Calu3 (cell line): Measurements from ENCODE around the gene FBXW11. TPM values are rescaled to one million over a fixed set of nuclear protein-coding genes. Genes with fewer than 3 reads are reported as not detected.

ENCODE experiments used
- BruUV-seq: library from RNA; stranded (reverse); fragments of 400-500 nt; replicated peaks from 2 replicates; lab custom pipeline; 2021; lab: Mats Ljungman, UMichigan
- CTCF ChIA-PET: fragments of 300-600 bp; sonication (Branson Sonifier 250); formaldehyde crosslinking; loops from one replicate; lab custom pipeline; 2022; ENCODE audit warnings: antibody characterized with exemption; lab: Charles Lee
- DNase-seq: peaks from one replicate; pipeline ENCODE4 v3.0.0; 2022
- H3K27ac Mint-ChIP-seq: one replicate; pipeline ENCODE4 v1.8.0; 2022; ENCODE audit warnings: mixed read lengths; ENCODE audit not compliant: unreplicated experiment
- H3K27me3 Mint-ChIP-seq: one replicate; pipeline ENCODE4 v1.8.0; 2022; ENCODE audit warnings: mixed read lengths; ENCODE audit not compliant: unreplicated experiment
- H3K36me3 Mint-ChIP-seq: one replicate; pipeline ENCODE4 v1.8.0; 2022; ENCODE audit warnings: mild to moderate bottlenecking, moderate library complexity, mixed read lengths; ENCODE audit not compliant: insufficient read depth, unreplicated experiment
- H3K4me1 Mint-ChIP-seq: one replicate; pipeline ENCODE4 v1.8.0; 2022; ENCODE audit warnings: mild to moderate bottlenecking, low read depth, mixed read lengths; ENCODE audit not compliant: unreplicated experiment
- H3K4me3 Mint-ChIP-seq: one replicate; pipeline ENCODE4 v1.8.0; 2022; ENCODE audit warnings: mild to moderate bottlenecking, low read depth, moderate library complexity, mixed read lengths; ENCODE audit not compliant: unreplicated experiment
- H3K9me3 Mint-ChIP-seq: one replicate; pipeline ENCODE4 v1.8.0; 2022; ENCODE audit warnings: low read depth, mixed read lengths; ENCODE audit not compliant: unreplicated experiment
- intact Hi-C: fragments of 100-400 bp; cut with micrococcal nuclease; formaldehyde crosslinking; loops from one replicate; pipeline ENCODE4 v1.10.0; 2022; ENCODE audit not compliant: unreplicated experiment
- total RNA-seq: library from RNA; stranded (reverse); gene quantifications from 2 replicates; pipeline ENCODE4 v1.2.3, GENCODE V29; 2022
- TF ChIP-seq, protein P1 (sequence below): fragments of 200-600 bp; IDR thresholded peaks from one replicate; pipeline ENCODE4 v1.8.0; 2022; ENCODE audit warnings: antibody characterized with exemption; ENCODE audit not compliant: unreplicated experiment

Gene FBXW11
- total RNA-seq, 1 experiment from 2014 or later, result 63.3 TPM

DNA sequence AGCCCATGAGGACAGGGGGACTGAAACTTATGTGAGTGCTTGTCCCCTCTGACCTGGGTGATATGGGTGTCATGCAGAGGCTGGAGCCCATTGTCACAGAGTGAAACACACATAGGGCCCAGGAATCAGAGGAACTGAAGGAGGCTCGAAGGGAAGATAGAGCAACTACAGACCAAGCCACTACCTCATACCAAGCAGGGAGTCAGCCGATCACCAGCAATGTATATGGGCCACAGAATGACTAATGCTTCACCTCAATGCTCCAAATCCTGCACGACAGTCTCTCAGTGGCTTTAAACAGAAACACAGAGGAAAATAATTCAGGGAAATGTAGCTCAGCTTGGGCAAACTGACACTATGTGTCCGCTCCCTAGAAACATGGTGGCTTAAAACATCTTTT lies 8.9 kb upstream of the FBXW11 start:
- Mint-ChIP-seq H3K27me3 (no peaks in the 10 kb centered on the region), H3K27ac (no peak overlapping the region), H3K9me3 (no peaks in the 10 kb centered on the region), H3K4me1 (no peaks in the 10 kb centered on the region), H3K4me3 (no peak overlapping the region), H3K36me3 (no peaks in the 10 kb centered on the region)
- TF ChIP-seq, protein P1, sequence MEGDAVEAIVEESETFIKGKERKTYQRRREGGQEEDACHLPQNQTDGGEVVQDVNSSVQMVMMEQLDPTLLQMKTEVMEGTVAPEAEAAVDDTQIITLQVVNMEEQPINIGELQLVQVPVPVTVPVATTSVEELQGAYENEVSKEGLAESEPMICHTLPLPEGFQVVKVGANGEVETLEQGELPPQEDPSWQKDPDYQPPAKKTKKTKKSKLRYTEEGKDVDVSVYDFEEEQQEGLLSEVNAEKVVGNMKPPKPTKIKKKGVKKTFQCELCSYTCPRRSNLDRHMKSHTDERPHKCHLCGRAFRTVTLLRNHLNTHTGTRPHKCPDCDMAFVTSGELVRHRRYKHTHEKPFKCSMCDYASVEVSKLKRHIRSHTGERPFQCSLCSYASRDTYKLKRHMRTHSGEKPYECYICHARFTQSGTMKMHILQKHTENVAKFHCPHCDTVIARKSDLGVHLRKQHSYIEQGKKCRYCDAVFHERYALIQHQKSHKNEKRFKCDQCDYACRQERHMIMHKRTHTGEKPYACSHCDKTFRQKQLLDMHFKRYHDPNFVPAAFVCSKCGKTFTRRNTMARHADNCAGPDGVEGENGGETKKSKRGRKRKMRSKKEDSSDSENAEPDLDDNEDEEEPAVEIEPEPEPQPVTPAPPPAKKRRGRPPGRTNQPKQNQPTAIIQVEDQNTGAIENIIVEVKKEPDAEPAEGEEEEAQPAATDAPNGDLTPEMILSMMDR, result no peak
- BruUV-seq, result no TSS peak
- CTCF ChIA-PET, result no interaction called here
- DNase-seq, result no peak
- intact Hi-C loops, result no loop called here

DNA sequence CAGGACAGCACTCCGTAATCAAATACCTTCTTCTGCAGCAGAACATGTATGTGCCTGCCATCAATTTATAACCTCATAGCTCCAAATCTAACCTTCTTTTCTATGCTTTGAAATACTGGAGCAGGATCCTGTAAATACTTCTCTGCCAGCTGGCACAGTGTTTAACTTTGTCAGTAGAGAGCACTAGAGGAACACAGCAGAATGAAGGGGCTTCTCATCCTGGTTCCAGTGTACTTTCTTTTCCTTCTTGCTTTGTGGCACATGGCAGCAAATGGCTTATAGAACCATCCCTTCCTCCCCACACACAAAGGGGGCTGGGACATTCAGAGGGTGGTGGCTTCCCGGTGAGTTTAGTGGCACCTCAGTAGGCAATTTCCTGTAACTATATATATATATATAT lies 3.8 kb upstream of the FBXW11 start:
- no peak overlapping the region for H3K4me3 Mint-ChIP-seq
- TF ChIP-seq, protein P1, result no peak
- no TSS peak for BruUV-seq
- intact Hi-C loops, result no loop called here
- no peaks in the 10 kb centered on the region for H3K9me3 Mint-ChIP-seq
- H3K27ac Mint-ChIP-seq, result no peak overlapping the region
- no peaks in the 10 kb centered on the region for H3K27me3 Mint-ChIP-seq
- CTCF ChIA-PET, result interaction anchor here (0.7 kb wide), 1 partner anchor 182 kb away, joined by 4 read pairs; no protein-coding TSS in a partner anchor
- peaks cover 23% of the 10 kb centered on the region for H3K36me3 Mint-ChIP-seq
- H3K4me1 Mint-ChIP-seq, result peaks cover 32% of the 10 kb centered on the region
- DNase-seq, result no peak

DNA sequence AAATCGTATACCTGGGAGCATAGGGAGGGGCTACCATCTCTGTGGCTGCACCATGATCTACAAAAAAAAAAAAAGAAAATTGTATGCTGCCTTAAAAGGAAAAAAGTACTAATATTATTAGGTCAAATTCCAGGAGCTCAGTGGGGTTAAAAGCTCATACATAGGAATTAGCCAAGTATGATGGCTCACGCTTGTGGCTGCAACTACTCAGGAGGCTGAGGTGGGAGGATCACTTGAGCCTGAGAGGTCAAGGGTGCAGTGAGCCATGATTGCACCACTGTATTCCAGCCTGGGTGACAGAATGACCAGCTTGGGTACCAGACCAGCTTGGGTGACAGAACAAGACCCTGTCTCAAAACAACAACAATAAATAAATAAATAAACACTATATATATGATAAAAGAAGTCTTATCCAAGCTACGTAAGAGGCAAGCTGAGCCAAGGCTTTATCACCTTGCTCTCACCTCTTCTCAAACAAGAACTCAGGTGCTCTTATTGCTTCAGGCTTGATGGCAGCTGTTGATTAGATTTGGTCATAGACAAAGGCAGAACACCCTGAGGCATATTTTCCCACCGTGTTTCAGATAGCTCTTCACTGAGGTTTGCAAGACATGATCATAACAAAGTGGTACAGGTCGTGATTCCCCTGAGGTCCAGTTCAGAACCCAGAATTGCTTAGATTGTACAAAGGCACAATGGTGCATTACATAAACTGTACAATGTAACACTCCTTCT lies 3.3 kb upstream of the FBXW11 start:
- H3K27me3 Mint-ChIP-seq, result no peaks in the 10 kb centered on the region
- no peak for DNase-seq
- H3K4me3 Mint-ChIP-seq, result no peak overlapping the region
- H3K4me1 Mint-ChIP-seq, result peaks cover 38% of the 10 kb centered on the region
- BruUV-seq, result no TSS peak
- H3K36me3 Mint-ChIP-seq, result peaks cover 29% of the 10 kb centered on the region
- H3K9me3 Mint-ChIP-seq, result no peaks in the 10 kb centered on the region
- CTCF ChIA-PET, result interaction anchor here (0.7 to 3.9 kb wide), 2 partner anchors 98 to 182 kb away, joined by 4 to 35 read pairs; no protein-coding TSS in a partner anchor
- intact Hi-C loops, result loop anchor here (10.0 kb wide), 1 partner anchor 615 kb away; no protein-coding TSS in a partner anchor
- TF ChIP-seq, protein P1, result no peak
- no peak overlapping the region for H3K27ac Mint-ChIP-seq

DNA sequence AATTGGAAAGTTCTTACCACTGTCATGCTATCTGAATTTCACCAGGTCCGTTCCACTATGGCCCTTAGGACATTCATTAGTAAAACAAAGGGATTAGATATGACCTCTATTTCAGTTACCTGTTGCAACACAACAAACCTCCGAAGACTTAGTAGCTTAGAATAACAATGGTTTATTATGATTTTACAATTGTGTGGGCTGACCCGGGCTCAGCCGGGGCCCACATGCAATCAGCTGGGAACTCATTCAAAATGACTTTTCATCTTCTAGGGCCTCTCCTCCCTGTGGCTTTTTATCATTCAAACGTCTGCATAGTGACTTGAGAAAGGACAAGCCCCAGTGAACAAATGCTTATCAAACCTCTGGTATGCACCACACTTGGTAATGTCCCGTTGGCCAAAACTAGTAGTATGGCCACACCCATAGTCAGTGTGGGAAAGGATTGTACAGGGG lies 2.3 kb upstream of the FBXW11 start:
- Mint-ChIP-seq H3K4me3 (no peak overlapping the region), H3K4me1 (peaks cover 43% of the 10 kb centered on the region), H3K27me3 (no peaks in the 10 kb centered on the region), H3K36me3 (peaks cover 34% of the 10 kb centered on the region), H3K27ac (no peak overlapping the region), H3K9me3 (no peaks in the 10 kb centered on the region)
- DNase-seq, result no peak
- BruUV-seq, result no TSS peak
- intact Hi-C loops, result loop anchor here (10.0 kb wide), 1 partner anchor 614 kb away; no protein-coding TSS in a partner anchor
- TF ChIP-seq, protein P1, result no peak
- CTCF ChIA-PET, result interaction anchor here (1.0 to 3.9 kb wide), 3 partner anchors 18 to 97 kb away, joined by 3 to 35 read pairs (median 7); no protein-coding TSS in a partner anchor
